ENCODE results near the gene PDSS1. TPM values are rescaled to one million over a fixed set of nuclear protein-coding genes. Genes with fewer than 3 reads are reported as not detected.

The PDSS1 gene
- total and polyA plus RNA-seq, 2 experiments from 2014 or later, result 9.7 to 13.5 TPM

GRCh38 chr10:26703096-26703495 lies 5.6 kb downstream of the PDSS1 start:
- no peaks in the 10 kb centered on the region for H3K9me3 ChIP-seq (ENCODE audit: low read depth)
- 83% methylated on average over 4 of the region's 4 CpGs for WGBS (ENCODE audit: low lambda C conversion rate, missing lambda C conversion rate)
- H3K4me1 ChIP-seq (ENCODE audit: insufficient read depth), result peaks cover 12% of the 10 kb centered on the region
- H3K4me2 ChIP-seq, result no peak overlapping the region
- no peaks in the 10 kb centered on the region for H3K9me2 ChIP-seq (replicated peaks; ENCODE audit: insufficient read depth)
- no peaks in the 10 kb centered on the region for H3K36me3 ChIP-seq (replicated peaks; ENCODE audit: insufficient read depth, low read depth)
- no peaks in the 10 kb centered on the region for H3K27me3 ChIP-seq
- H2AFZ ChIP-seq, result no peak overlapping the region
- TF ChIP-seq EZH2 (IDR thresholded peaks at IDR 0.05; ENCODE audit: borderline replicate concordance) (no peak), EZH2phosphoT487 (IDR thresholded peaks at IDR 0.05; ENCODE audit: low read depth, severe bottlenecking, unreplicated experiment) (no peak), CTCF (IDR thresholded peaks at IDR 0.05; ENCODE audit: poor library complexity) (no peak)
- H3K4me3 ChIP-seq, result no peak overlapping the region
- H4K20me1 ChIP-seq (ENCODE audit: insufficient read depth, poor library complexity, severe bottlenecking), result no peaks in the 10 kb centered on the region
- peaks cover 55% of the 10 kb centered on the region for H3K79me2 ChIP-seq
- no peak for DNase-seq (ENCODE audit: low spot score)
- peak overlapping the region; percentile 3 for H3K27ac ChIP-seq

DNA sequence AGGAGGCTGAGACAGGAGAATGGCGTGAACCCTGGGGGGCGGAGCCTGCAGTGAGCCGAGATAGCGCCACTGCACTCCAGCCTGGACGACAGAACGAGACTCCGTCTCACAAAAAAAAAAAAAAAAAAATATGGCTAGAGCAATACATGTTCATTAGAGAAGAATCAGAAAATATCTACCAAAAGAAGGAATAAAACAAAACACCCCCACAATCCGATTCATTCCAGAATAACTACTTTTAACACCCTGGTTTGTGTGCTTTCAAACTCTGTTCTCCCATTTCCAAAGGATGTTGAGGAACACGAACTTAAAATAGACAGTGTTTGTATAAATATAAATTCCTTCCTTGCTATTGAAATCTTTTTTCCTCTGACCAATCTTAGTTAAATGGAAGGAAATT lies 6.5 kb downstream of the PDSS1 start:
- Histone ChIP-seq H3K36me3 (replicated peaks; ENCODE audit: insufficient read depth, low read depth) (no peaks in the 10 kb centered on the region), H3K79me2 (peaks cover 46% of the 10 kb centered on the region), H3K27me3 (no peaks in the 10 kb centered on the region), H3K4me1 (ENCODE audit: insufficient read depth) (peaks cover 12% of the 10 kb centered on the region), H3K4me3 (no peak overlapping the region), H4K20me1 (ENCODE audit: insufficient read depth, poor library complexity, severe bottlenecking) (no peaks in the 10 kb centered on the region), H2AFZ (no peak overlapping the region), H3K27ac (no peak overlapping the region), H3K9me3 (ENCODE audit: low read depth) (no peaks in the 10 kb centered on the region), H3K4me2 (no peak overlapping the region), H3K9me2 (replicated peaks; ENCODE audit: insufficient read depth) (no peaks in the 10 kb centered on the region)
- TF ChIP-seq EZH2 (IDR thresholded peaks at IDR 0.05; ENCODE audit: borderline replicate concordance) (no peak), CTCF (IDR thresholded peaks at IDR 0.05; ENCODE audit: poor library complexity) (no peak), EZH2phosphoT487 (IDR thresholded peaks at IDR 0.05; ENCODE audit: low read depth, severe bottlenecking, unreplicated experiment) (no peak)
- DNase-seq (ENCODE audit: low spot score), result no peak
- 93% methylated on average over 6 of the region's 9 CpGs for WGBS (ENCODE audit: low lambda C conversion rate, missing lambda C conversion rate)

DNA sequence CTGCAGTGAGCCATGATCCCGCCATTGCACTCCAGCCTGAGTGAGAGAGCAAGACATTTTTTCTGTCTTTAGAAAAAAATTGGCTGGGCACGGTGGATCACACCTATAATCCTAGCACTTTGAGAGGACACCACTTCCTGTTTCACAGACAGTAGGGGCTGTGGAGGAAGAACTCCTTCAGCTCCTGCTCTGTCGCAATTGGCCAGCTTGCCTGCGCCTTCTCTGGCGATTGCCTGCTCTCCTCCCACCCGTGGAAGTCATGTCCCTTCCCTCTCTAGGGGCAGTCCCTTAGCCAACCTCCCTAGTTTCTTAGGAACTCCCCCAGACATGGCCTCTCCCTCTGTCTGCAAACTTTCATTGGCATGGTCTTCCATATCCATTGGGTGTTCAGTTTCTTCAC lies 8.7 kb downstream of the PDSS1 start:
- H3K4me3 ChIP-seq, result no peak overlapping the region
- no peak overlapping the region for H3K27ac ChIP-seq
- WGBS (ENCODE audit: low lambda C conversion rate, missing lambda C conversion rate), result 83% methylated on average over 6 of the region's 6 CpGs
- no peaks in the 10 kb centered on the region for H3K9me3 ChIP-seq (ENCODE audit: low read depth)
- peaks cover 26% of the 10 kb centered on the region for H3K79me2 ChIP-seq
- no peaks in the 10 kb centered on the region for H3K27me3 ChIP-seq
- no peak for DNase-seq (ENCODE audit: low spot score)
- no peaks in the 10 kb centered on the region for H3K9me2 ChIP-seq (replicated peaks; ENCODE audit: insufficient read depth)
- no peak overlapping the region for H2AFZ ChIP-seq
- H3K4me2 ChIP-seq, result no peak overlapping the region
- peaks cover 5% of the 10 kb centered on the region for H3K4me1 ChIP-seq (ENCODE audit: insufficient read depth)
- TF ChIP-seq CTCF (IDR thresholded peaks at IDR 0.05; ENCODE audit: poor library complexity), result no peak
- no peak for TF ChIP-seq EZH2phosphoT487 (IDR thresholded peaks at IDR 0.05; ENCODE audit: low read depth, severe bottlenecking, unreplicated experiment)
- no peak for TF ChIP-seq EZH2 (IDR thresholded peaks at IDR 0.05; ENCODE audit: borderline replicate concordance)
- H4K20me1 ChIP-seq (ENCODE audit: insufficient read depth, poor library complexity, severe bottlenecking), result no peaks in the 10 kb centered on the region
- no peaks in the 10 kb centered on the region for H3K36me3 ChIP-seq (replicated peaks; ENCODE audit: insufficient read depth, low read depth)

DNA sequence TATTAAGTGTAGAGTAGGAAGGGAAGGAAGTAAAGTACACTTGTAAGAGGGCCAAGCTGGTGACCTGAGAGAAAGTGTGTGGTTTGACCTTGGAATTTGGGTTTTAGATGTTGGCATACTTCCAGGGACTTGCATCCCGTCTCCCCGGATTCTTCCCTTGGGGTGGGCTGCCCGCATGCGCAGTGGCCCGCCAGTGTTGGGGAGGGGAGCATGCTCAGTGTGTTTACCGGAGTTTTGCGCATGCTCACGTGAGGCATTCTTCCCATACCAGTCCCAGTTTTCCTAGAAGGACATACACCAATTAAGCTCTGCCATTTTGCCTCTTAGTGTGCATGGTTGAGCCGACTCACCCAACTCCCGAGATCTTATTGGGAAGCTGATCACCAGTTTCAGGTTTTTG lies 9.4 kb downstream of the PDSS1 start:
- Histone ChIP-seq H3K79me2 (peaks cover 19% of the 10 kb centered on the region), H3K27me3 (no peaks in the 10 kb centered on the region), H4K20me1 (ENCODE audit: insufficient read depth, poor library complexity, severe bottlenecking) (no peaks in the 10 kb centered on the region), H2AFZ (no peak overlapping the region), H3K4me1 (ENCODE audit: insufficient read depth) (peaks cover 3% of the 10 kb centered on the region), H3K4me3 (no peak overlapping the region), H3K4me2 (no peak overlapping the region), H3K36me3 (replicated peaks; ENCODE audit: insufficient read depth, low read depth) (no peaks in the 10 kb centered on the region), H3K27ac (no peak overlapping the region), H3K9me2 (replicated peaks; ENCODE audit: insufficient read depth) (no peaks in the 10 kb centered on the region), H3K9me3 (ENCODE audit: low read depth) (no peaks in the 10 kb centered on the region)
- TF ChIP-seq CTCF (IDR thresholded peaks at IDR 0.05; ENCODE audit: poor library complexity) (no peak), EZH2phosphoT487 (IDR thresholded peaks at IDR 0.05; ENCODE audit: low read depth, severe bottlenecking, unreplicated experiment) (no peak), EZH2 (IDR thresholded peaks at IDR 0.05; ENCODE audit: borderline replicate concordance) (no peak)
- DNase-seq (ENCODE audit: low spot score), result no peak
- WGBS (ENCODE audit: low lambda C conversion rate, missing lambda C conversion rate), result 87% methylated on average over 10 of the region's 10 CpGs
